ENCODE data around the gene RETSAT.
"Not testable (repeated sequence)": the region's sequence is repeated elsewhere in the genome, so short reads cannot be mapped to it uniquely, and the experiment has no call there.

Gene RETSAT

DNA sequence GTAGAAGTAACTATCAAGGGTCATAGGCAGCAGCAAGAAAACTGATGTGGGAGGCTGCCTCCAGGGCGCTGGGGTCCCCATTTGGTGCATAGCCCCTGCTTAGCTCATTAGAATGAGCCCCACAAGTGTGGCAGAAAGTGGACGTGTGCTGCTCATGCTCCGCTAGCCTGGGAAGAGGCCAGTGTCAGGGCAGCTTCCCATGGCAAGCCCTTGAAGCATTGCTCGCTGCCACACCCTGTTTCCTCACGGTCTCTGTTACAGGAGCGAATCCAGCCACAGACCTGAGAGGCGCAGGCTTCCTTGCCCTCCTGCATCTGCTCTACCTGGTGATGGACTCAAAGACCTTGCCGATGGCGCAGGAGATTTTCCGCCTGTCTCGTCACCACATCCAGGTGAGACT is 22.8 kb upstream of the RETSAT start:
- no peak for DNase-seq

DNA sequence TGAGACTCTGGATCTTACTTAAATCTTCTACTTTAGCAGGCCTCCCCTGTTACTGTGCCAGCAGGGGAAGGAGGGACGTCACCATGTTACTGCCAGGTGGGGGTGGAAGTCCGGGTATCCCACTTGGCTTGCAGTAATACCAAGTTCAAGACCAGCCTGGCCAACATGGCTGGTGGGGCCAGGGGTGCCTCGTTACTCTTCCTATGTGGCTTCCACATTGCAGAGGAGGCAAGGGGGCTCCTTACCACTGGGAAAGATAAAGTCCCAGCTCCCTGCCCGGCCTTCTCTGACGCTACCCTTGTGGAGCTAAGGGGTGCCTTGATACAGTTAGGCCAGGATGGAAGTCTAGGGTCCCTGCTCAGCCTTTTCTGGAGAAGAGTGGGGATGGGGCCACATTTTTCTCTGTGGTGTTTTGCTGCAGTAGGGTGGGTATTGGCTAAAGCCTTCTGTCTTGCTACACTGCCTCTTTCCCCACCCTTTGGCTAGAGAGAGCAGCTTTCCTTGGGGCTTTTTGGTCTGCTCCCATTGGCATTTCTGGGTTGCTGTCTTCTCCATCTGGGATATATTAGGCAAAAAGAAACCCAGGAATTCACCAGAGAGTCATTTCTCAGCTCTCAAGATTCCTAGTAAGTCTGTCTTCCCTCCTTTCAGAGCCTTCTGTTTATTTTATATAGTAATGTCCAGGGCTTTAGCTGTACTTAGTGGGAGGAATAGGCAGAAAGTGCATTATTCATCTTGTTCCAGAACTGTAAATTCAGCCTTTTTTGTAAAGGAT is 22.1 kb upstream of the RETSAT start:
- DNase-seq, result no peak

DNA sequence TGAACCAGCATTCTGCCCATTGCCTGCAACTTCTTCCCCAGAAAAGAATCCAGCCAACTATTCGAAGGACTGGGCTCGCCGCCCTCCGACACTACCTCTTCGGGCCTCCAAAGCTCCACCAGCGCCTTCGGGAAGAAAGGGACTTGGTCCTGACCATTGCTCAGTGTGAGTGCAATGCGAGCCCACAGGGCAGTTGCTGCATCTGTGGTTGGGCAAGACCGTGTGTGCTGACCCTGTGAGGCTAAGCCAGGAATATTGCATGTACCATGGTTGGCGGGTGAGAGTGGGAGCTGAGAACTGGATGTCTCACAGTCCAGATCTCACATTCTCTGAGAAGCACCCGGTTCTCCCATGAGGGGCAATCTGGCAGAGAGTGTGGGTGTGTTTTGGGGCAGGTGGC is 16.7 kb upstream of the RETSAT start:
- DNase-seq, result no peak

DNA sequence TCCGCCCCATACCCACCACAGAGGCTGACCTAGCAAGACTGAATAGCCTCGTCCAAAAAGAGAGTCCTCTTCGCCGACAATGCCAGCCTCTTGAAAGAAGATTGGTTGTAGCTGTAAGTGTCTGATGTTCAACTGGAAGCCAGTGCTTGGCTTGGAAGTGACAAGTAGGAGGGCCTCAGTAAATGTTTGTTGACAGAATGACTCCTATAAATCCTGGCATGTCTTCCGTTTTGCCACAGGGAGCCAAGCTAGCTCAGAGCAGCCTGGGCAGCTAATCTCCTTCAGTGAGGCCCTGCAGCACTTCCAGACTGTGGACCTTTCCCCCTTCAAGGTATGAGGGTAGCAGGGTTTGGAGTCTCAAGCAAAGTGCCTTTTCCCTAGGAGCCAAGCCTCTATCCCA is 15.2 kb upstream of the RETSAT start:
- no peak for DNase-seq

DNA sequence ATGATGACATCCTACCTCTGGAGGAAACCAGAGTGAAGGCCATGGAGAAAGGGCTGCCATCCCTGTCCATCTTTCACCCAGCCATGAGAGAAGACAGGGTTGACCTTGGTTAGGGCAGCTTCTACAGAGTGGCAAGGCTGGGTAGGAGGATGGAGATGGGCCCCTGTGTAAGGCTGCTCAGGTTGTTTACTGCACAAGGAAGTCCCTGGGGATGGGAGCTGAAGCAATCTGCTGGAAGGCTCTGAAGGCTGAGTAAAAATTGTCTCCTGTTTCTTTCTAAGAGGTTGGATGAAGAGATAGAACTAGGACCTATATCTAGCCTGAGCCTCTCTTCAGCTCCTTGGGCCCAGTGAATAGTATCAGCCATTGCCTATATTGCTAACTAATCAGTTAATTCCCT is 14.6 kb upstream of the RETSAT start:
- DNase-seq, result no peak

DNA sequence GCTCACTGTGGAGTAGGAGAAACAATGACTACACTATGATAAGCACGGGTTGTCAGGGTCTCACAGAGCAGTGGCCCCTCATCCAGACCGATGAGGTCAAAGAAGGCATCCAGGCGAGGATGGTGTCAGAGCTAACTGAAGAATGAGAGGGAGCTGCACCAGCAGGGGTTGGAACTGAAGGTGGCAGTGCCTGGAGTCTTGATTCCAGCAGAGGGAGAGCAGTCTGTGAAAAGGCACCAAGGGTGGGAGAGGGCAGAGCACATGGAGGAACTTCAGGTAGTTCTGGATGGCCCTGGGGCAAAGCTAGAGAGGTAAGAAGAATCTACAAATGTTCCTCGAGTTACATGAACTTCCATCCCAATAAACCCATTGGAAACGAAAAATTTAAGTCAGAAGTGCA is 12.9 kb upstream of the RETSAT start:
- no peak for DNase-seq

DNA sequence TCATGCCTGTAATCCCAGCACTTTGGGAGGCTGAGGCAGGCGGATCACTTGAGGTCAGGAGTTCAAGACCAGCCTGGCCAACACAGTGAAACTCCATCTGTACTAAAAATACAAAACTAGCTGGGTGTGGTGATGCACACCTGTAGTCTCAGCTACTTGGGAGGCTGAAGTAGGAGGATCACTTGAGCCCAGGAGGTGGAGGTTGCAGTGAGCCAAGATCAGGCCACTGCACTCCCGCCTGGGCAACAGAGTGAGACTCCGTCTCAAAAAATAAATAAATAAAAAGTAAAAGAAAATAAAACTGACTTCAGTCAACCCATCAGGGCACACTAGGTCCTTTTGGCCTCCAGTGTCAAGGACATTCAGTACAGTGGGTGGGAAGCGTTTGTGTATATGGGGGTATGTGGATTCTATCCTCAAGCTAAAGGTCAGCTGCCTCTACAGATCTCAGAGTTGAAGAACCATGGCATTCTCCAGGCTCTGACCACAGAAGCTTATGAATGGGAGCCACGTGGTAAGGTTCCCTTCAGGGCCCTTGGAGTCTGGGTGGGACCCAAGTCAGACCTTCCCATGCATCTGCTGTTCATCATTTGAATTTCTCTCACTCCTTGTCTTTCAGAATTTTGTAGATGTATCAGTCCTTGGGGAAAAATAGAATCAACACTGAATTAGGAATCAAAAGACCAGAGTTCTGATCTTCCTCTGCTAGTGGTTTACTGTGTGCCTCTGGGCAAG is 8.5 kb upstream of the RETSAT start:
- not testable (repeated sequence) for DNase-seq

DNA sequence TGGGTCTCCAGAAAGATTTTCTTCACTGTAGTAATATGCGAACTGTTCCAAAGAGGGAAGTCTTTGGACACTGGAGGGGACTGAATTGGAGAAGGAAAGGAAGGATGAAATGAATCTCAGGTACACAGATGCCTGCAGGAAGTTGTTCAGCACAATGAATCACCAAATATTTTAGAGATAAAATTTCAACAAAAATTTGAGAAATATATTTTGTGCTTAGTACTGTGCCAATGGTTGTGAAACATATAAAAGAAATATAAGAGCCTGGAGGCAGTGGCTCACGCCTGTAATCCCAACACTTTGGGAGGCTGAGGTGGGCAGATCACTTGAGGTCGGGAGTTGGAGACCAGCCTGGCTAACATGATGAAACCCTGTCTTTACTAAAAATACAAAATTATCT is 3.4 kb upstream of the RETSAT start:
- DNase-seq, result no peak

DNA sequence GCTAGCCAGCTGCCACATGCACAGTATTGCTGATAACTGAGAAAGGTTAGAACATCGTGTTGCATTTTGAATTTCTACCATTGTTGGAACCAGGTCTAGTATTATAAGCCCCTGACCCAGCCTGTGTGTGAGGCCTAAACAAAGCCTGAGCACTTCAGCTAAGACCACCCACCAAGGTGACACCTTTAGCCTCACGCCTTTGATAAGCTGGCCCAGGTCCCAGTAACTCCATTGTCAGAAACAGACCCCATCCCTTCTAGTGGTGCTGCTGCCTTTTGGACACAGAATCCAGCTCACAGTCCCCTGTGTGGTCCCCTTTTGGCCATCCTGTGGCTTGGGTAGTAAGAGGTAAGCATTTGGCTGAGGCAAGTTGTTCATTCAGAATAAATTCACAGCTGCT is 1.9 kb upstream of the RETSAT start:
- DNase-seq, result no peak

DNA sequence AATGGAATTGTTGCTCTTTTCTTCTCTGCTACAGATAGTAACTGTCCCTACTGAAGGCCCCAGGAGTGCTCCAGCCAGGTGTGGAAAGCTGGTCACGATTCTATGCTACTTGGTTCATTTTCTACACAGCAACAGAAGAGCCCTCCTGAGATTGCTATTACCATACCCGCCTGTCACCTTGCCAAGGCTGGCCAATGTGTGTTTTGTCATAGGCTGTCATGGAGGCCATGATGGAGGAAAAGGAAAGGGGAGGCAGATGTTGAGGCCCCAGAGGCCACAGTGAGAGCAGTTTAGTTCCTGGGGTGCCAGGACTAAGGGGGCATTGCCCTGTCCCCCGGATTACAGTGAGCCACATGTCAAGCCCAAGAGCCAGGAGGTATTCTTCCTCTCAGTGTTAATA is 1.2 kb upstream of the RETSAT start:
- DNase-seq, result no peak

DNA sequence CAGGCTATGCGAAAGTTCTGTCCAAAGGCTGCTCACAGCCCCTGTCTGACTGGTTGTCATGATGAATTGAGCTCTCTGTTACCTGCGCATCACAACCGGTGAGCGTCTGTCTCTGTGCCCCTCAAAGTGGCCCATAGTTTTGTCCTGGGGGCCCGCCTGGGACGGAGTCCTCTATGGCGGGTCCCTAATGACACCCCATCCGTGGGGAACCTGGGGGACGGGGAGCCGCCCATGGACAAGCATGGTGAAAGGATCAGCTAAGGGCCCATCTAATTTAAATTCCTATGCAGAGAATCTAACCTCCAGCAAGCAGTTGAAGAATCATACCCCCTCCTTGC is 714 bp upstream of the RETSAT start:
- DNase-seq, result no peak

DNA sequence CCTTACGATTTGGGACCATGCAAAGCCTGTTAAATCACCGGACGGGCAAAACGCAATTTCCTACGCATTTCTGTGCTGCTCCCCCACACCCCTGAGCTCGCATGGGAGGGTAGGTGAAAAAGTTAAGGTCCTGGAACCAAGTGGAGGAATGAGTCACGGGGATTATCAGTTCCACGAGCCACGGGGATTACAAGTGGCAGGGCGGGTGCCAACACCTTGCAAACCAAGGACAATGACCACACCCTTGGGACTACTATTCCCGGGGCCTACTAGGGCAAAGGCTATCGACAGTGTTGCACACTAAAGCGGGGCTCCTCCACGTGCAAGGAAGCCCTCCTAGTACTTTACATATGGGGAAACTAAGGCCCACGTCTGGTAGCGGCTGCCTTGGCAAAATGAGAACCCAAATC is 447 bp downstream of the RETSAT start:
- no peak for DNase-seq

DNA sequence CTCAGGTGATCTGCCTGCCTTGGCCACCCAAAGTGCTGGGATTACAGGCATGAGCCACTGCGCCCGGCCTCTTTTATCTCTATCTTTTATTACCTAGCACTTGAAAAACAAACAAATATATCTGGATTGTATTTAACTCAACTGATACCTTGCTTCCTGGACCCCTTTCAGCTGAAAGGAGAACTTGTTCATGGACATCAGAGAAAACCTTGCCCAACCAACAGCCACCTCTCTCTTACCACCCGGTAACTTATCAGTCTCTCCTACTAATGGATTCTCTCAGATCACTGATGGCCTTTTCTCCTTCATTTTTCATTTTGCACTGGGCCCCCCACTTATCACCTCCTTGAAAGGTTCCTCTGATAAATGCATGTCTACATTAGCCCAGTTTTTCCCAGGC is 6.7 kb downstream of the RETSAT start:
- DNase-seq, result no peak

DNA sequence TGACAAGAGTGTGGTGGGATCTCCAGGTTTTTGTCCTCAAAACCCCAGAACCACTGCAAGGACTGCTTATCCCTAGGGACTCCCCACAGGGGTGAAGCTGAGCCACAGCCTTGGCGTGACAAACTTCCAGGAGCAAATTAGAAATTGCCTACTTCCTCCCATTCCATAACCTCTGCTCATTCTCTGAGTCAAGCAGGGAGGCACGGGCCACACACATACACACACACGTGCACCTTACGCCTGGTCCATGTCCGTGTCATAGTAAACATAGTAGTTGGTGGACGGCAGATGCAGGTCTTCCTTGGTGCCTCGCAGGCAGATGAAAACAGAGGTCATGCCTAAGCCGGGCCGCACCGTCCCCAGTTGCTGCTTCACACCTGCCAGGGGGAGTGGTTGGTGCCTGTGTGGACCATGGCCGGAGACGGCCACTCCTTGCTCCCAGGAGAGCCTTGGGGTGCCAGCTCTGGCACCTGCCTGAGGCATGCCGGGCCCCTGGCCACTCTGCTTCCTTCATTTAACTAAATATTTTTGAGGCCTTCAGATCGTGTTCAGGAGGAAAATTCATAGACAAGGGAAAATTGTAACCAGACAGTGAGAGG is 9.9 kb downstream of the RETSAT start:
- DNase-seq, result no peak

DNA sequence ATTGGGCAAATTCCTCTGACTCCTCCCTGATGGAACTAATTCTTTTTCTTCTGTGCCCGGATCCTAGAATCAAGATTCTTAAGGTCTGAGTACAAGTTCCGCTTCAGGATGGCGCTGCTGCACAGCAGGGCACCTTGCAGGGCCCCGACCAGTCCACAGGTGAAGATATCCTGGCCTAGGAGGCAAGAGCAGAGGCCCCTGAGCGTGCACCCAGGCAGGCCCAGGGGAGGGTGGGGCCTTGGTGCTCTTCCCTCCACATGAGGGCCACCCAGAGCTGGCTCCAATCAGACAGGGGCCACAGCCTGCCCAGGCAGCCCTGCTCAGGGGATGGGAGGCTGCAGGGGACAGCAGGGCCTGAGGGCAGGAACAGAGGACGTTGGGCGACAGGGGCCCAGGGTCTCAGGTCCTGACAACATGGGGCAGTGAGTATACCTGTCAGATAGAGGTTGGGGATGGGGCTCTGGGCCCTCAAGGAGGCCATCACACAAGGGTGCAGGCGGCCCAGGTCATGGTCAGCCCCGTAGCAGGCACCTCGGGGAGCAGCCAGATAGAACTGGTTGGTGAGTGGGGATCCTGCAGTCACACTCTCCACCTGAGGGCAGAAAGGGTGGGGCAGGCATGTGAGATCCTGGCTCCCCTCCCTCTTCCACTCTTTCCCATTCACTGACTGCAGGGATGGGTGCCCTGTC is 11.0 kb downstream of the RETSAT start:
- DNase-seq, result not testable (repeated sequence)

DNA sequence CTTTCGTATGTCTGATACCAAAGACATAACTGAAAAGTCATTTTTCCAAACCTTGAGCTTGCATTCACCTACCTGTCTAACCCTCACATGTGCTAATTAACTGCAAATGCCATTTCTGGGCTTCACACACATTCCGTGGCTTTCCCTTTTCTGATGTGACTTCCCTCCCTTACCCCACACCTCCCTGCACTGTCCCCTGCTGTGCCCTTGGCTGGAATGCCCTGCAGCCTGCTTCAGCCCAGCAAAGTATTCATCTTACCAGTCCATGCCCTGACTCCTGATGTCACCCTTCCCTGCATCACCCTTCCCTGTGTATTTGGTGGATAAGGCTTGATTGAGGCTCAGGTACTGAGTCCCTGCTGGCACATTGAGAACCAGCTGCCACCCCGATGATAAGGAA is 12.2 kb downstream of the RETSAT start:
- DNase-seq, result no peak

DNA sequence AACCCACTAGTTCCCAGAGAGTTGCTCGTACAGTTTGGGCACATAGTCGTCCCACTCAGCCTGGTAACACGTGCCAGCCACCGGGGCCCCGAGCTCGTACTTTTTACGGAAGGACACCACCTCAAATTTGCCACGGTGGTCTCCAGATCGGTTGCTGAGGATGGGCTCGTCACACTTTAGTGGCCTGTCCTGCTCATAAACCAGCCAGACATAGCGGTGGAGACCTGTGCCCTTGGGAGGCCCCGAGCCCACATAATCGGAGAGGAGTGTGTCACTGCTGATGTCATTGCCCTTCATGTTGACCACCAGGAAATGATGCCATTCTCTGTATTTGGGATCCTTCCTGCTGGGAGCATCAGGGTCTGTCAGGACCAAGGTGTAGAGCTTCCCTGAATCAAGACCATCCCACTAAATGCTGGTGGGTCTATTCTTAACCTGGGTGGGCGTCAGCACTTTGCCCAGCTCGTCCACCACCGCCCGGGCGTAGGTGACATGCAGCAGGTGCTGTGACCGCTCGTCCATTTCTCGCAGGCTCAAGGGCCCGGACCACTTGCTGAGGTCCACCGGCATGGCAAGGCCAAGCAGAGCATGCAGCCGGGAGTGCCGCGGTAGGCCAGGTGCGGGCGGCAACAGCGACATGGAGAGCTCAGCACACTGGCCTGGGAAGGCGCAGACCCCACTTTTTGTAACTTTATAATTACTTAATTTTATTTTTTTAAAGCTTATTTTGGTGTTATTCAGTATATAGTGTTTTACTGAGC is 12.9 kb downstream of the RETSAT start:
- no peak for DNase-seq

DNA sequence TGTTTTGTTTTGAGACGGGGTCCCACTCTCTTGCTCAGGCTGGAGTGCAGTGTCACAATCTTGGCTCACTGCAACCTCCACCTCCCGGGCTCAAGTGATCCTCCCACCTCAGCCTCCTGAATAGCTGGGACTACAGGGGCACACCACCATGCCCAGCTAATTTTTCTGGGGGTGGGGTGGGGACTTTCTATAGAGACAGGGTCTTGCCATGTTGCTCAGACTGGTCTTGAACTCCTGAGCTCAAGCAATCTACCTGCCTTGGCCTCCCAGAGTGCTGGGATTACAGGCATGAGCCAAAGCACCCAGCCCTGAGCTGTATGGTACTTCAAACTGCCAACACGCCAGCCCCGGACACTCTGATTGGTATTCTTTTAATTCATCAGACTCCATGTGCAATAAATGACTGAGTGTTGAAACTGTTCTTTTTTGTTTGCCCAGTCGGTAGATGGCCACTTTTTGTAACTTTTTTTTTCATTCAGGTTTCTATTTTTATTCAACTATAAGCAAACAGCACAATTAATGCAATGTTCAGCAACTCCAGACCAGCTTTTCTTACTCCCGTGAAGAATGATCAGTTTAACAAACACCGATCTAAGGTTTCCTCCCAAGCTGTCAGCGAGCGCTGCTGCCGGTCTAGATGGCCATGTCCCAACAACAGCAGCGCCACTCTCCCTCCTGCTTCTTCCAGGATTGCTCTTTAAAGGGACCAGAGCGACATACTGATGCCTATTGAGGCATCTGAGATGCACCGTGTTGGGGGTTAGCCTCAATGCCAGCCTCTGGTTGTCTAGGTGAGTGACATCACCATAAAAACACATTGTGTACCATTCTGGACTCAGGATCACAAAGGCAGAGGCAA is 14.1 kb downstream of the RETSAT start:
- no peak for DNase-seq

DNA sequence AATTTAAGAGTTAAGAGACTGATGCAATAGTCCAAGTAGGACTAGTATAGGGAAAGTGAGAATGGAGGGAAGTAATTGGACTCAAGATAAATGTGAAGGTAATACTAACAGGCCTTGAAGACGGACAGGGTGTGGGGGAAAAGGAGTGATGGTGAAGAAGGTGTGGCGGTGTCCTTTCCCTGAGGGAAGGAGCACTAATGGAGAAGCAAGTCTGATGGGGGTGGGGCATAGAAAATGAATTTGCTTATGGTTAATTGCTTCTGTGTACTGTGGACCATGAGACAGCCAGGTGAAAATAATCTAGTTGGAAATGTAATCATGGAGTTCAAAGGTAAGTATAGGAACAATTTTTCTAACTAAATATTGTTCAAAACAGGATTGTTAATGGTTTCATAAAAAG is 19.4 kb downstream of the RETSAT start:
- DNase-seq, result no peak

DNA sequence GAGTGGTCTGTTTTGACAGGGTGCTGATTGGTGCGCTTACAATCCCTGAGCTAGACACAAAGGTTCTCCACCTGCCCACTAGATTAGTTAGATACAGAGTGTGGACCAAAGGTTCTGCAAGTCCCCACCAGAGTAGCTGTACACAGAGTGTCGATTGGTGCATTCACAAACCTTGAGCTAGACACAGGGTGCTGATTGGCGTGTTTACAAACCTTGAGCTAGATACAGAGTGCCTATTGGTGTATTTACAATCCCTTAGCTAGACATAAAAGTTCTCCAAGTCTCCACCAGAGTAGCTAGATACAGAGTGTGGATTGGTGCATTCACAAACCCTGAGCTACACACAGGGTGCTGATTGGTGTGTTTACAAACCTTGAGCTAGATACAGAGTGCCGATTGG is 20.5 kb downstream of the RETSAT start:
- not testable (repeated sequence) for DNase-seq

DNA sequence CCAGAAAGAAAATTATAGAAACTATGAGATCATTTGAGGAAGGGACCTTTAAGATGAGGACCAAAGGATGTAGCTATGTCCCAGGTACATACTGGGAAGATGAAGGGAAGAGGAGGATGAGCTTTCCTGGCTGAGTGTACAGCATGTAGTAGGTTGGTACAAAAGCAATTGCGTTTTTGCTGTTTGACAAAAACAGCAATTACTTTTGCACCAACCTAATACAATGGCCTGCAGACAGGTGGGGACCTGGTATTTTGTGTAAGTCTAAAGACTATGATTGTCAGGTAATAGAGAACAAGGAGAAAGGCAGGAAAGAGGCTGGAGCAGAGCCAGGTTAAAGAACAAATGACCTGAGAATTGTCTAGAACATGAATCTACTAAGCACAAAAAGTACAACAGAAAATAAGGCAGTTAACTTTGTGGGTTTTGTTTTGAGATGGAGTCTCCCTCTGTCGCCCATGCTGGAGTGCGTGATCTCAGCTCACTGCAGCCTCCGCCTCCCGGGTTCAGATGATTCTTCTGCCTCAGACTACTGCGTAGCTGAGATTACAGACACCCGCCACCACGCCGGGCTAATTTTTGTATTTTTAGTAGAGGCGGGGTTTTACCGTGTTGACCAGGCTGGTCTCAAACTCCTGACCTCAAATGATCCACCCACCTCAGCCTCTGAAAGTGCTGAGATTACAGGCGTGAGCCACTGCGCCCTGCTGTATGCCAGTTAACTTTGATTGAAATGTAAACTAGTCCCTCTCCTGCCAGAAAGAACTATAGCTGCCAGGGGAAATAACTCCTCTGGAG is 23.3 kb downstream of the RETSAT start:
- no peak for DNase-seq

Measured in SIG-M5 (cell line).